Vagina (tissue), 2 donors: ENCODE results near the gene ZNF394.

ENCODE experiments used
- POLR2A ChIP-seq, 2 donors: fragments of 450-650 bp; IDR thresholded peaks; one replicate each; pipeline ENCODE4 v1.6.1; 2017; ENCODE audit warnings: antibody characterized with exemption in 2 of 2, mild to moderate bottlenecking in 2 of 2, moderate library complexity in 2 of 2
- POLR2AphosphoS5 ChIP-seq, 2 donors: sonication (generic); formaldehyde crosslinking; IDR thresholded peaks; one replicate each; pipeline ENCODE4 v1.9.0; 2017; ENCODE audit warnings: antibody characterized with exemption in 2 of 2, mild to moderate bottlenecking in 2 of 2, low read depth in 1 of 2; ENCODE audit not compliant: insufficient read depth in 1 of 2
- TF ChIP-seq, protein P1 (sequence below), 3 experiments: fragments of 450-650 bp in 2 of 3; fragments of 200-600 bp in 1 of 3; sonication (generic) in 1 of 3; IDR thresholded peaks; one replicate each; pipeline ENCODE4 v1.5.1; 2017 to 2019; ENCODE audit warnings: antibody characterized with exemption in 3 of 3, mild to moderate bottlenecking in 2 of 3, moderate library complexity in 2 of 3

DNA sequence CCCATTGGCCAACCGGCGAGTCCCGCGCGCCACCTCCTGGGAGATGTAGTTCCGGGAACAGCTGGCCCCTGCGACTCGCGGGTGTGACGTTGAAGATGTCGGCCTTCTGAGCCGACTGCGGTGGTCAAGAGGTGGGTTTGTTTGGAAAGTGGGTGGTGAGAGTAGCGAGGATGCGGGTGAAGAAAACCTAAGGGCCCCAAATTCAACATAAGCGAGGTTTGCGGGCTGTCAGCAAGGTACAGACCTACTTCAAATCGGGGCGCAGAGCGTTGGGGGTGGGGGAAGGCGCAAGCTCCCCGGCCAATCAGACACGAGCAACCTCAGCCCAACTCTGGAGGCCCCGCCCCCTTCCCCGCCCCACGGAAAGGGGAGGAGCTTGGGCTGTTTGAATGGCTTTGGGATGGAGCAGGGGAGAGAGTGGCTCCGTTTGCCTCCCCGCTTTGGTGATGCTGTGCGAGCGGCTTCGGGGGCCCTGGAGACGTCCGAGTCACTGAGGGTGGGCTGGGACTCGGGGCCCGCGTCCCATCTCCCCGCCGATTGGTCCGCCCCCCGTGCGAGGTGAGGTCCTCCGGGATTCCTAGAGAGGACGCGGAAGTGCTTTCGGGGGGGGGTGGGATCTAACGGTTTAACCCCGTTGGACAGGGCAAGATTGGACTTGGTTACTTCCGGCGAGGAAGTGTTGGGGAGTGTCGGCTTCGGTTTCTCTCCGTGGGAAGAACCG is 4.7 kb upstream of the ZNF394 start, which contains the start of gene ZKSCAN5:
- TF ChIP-seq, protein P1, sequence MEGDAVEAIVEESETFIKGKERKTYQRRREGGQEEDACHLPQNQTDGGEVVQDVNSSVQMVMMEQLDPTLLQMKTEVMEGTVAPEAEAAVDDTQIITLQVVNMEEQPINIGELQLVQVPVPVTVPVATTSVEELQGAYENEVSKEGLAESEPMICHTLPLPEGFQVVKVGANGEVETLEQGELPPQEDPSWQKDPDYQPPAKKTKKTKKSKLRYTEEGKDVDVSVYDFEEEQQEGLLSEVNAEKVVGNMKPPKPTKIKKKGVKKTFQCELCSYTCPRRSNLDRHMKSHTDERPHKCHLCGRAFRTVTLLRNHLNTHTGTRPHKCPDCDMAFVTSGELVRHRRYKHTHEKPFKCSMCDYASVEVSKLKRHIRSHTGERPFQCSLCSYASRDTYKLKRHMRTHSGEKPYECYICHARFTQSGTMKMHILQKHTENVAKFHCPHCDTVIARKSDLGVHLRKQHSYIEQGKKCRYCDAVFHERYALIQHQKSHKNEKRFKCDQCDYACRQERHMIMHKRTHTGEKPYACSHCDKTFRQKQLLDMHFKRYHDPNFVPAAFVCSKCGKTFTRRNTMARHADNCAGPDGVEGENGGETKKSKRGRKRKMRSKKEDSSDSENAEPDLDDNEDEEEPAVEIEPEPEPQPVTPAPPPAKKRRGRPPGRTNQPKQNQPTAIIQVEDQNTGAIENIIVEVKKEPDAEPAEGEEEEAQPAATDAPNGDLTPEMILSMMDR (IDR thresholded peaks at IDR 0.05): no peak
- no peak for TF ChIP-seq POLR2A (IDR thresholded peaks at IDR 0.05)
- TF ChIP-seq POLR2AphosphoS5 (IDR thresholded peaks at IDR 0.05; ENCODE audit: insufficient read depth in 1 of 2, low read depth in 1 of 2): peak; percentile 82 to 83
